GM21576 (cell line): ENCODE measurements around the gene CER1.
A peak's percentile ranks its signal among the peaks of the same experiment; 100 is the strongest.
"Not testable (repeated sequence)": the region's sequence is repeated elsewhere in the genome, so short reads cannot be mapped to it uniquely, and the experiment has no call there.

Experiments
- ATAC-seq: cut with Tn5 transposase; IDR thresholded peaks from one replicate; pipeline ENCODE4 v1.9.1; 2021; ENCODE audit warnings: mild to moderate bottlenecking, moderate library complexity; ENCODE audit not compliant: unreplicated experiment

Gene CER1

DNA sequence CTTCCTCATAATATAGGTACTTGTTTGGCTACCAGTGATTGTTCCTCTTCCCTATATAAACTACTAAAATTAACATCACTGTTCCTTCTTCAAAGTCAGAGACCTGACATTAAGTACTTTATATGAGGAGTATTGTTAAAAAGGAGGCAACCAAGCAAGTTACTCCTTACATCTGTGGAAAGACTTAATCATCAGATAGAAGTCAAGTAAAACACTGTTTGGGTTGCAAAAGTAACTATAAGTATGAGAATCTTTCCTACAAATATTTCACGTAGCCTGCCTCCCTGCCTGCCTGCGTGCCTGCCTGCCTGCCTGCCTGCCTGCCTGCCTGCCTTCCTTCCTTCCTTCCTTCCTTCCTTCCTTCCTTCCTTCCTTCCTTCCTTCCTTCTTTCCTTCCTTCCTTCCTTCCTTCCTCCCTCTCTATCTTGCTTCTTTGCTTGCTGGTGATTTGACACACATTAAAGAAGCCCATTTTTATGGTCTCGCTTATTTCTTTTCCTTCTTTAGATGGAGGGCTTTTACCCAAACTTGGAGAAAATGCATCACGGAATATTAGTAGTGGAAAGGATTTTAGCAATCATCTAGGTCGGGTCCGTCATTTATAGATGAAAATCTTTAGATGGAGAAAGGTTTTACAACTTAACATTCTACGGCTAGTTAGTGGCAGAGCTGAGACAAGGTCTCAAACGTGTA, 3.2 kb downstream of the CER1 start:
- no peak for ATAC-seq

DNA sequence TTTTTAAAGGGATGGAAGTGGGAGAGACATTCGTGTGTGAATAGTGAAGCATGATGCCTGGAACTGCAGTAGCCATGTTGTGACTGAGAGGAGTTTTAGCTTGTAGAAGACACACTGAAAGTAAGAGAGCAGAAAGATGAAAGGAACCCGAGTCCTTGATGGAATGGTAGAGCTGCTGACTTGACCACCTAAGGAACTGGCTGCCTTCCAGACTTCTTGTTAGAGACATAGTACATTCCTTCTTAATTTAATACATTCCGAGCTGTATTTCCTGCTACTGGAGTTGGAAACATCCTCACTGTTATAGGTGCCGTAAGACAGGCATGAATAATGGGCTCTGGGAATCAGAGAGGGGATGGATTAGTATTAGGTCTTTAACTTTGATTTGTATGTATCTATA, 7.4 kb downstream of the CER1 start:
- ATAC-seq: no peak

DNA sequence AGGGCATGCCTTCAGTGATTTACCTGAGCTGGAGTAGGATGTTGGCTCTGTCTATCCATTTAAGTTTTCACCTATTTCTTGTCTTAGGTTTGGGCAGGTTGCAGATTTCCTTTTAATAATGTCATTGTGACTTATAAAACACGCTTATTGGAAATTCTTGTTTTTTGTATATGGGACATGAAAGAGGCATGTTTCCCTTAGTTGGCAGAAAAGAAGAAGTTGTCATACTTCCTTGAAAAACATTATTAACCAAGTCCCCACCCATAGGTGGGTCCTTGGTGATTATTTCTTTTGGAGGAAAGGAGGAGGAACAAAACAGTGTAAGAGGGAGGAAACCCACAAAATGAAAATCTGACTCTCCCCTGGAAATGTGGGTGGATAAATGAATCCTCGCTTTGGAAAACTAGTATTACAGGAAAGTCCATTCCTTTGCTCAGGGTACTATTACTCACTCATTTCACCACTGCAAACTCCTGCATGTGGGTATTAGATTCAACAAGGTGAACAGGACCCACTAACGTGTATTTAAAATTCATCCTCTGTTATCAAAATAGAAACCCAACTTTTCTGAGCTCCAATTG, 9.3 kb downstream of the CER1 start:
- no peak for ATAC-seq

- ATAC-seq: no peak
These were observed 11.7 kb downstream of the CER1 start for GRCh38 chr9:14710804-14711203.

- ATAC-seq: peak; percentile 73
These were observed 15.9 kb downstream of the CER1 start for GRCh38 chr9:14706530-14707140.

DNA sequence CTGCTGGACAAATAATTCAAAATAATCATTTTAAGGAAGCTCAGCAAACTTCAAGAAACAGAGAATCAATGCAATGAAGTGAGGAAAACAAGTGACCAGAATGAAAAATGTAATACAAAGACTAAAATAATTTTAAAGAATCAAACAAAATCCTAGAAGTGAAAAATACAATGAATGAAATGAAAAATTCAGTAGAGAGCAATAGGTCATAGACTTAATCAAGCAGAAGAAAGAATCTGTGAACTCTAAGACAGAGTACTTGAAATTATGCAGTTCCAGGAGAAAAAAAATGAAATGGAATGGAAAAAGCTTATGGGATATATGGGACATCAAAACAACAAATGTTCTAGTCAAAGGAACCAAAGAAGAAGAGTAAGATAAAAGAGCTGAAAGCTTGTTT, 17.5 kb downstream of the CER1 start:
- no peak for ATAC-seq

- ATAC-seq: no peak
These were observed 18.3 kb downstream of the CER1 start for GRCh38 chr9:14704281-14704680.

GRCh38 chr9:14702200-14702720, 20.3 kb downstream of the CER1 start:
- no peak for ATAC-seq

DNA sequence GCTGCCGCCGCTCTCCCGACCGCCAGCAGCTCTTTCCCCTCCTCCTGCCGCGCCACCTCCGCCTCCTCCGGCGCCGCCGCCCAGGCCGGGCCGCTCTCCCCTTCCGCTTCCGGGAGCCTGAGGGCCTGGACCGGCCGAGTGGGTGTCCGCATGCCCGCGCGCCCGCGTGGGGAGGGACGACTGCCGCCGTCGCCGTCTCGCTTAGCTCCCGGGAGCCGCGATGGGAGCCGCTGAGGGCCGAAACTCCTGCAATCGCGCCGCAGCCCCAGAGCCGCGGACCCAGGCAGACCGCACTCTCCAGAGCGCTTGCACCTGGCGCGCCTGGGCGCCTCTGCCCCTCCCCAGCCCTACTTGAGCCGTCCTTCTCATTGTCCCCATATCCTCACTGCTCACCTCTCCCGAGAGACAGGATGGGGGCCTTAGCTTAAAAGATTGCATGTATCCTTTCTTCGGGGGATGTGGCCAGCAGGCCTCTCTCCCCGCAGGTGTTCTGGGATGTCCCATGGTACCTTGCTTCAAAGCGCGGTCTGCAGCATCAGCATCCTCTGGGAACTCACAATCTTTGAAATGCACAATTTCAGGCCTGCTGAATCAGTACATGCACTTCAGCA, 29.2 kb downstream of the CER1 start, which contains the start of gene ZDHHC21:
Gene ZDHHC21, minus strand, starts transcription at position 182 of the 611 bp plus-strand sequence. CDS start 19,092 bp downstream, outside the sequence.
- ATAC-seq: peak; percentile 73

DNA sequence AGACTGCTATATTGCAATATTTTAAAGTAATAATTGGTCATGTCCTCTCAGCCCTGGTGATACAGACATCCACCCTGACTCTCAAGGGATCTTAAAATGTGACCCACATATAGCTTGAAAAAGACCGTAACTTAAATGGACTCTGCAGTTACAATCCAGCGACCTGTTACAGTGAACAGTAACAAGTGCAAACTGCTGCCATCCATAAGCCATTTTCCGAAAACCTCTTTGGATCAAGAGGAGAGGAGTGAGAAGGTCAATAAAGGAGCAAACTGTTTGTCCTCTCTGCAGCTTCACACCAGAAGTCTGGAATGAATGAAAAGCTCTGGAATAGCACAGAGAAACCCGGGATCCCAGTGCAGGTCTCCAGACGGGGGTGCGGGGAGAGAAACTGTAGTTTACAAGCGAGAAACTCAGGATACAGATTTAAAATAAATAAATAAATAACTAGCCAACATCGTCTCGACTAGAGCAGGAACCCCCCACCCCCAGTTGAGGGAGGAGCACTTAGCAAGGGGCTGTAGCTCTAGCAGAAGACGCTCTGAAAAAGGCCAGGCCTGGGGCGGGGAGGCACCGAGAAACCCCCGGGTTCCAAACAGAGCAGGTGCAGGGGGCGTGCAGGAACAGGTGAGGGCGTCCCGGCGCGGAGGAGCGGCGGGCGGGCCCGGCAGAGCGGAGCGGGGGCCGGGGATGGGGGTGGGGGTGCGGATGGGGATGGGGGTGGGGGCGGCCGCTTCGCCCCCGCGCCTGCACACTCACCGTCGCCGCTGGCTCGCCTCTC, 29.9 kb downstream of the CER1 start:
- ATAC-seq: peak; percentile 32

DNA sequence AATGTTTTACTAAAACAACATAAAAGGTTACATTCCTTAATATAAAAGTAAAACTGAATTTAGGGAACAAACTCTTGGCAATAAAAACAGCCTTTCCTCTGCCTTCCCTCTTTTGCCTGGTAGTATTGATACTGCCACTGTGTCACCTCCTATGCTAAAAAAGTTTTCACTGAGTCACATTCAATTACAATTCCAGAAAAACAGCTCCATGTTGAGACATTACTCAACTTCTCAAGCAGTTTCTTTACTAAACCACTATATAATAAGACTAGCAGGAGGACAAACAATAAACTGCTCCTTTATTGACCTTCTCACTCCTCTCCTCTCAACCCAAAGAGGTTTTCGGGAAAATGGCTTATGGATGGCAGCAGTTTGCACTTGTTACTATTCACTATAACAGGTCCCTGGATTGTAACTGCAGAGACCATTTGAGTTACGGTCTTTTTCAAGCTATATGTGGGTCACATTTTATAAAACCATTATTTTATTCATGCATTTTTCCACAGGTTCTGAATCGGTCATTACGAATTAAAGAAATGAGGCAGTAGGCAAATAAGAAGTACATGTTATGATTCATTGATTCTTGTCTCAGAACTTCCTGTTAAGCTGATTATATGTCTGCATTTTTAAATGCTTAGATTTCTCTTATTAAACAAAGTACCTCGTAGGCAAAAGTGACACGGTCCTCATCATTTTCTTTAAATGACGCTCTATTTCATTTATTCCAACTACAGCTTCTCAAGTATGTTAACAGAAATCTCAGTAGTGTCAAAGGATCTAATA, 31.4 kb downstream of the CER1 start:
- no peak for ATAC-seq

- no peak for ATAC-seq
These were observed 35.4 kb downstream of the CER1 start for GRCh38 chr9:14687042-14687719.

DNA sequence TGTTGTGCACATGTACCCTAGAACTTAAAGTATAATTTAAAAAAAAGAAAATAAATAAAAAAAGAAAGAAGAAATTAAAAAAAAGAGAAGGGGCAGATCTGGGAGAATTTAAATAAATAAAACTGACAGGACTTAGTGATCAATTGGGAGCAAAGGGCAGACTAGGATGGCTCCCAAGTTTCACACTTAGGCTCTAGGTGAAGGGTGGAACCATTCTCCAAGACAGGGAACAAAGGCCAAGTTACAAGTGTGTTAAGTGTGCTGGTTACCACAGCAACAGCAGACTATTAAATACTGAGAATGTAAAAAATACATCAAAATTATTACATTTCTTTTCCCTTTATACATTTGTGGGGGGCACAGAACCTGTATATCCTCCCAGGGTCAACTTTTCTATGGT, 36.4 kb downstream of the CER1 start:
- no peak for ATAC-seq

DNA sequence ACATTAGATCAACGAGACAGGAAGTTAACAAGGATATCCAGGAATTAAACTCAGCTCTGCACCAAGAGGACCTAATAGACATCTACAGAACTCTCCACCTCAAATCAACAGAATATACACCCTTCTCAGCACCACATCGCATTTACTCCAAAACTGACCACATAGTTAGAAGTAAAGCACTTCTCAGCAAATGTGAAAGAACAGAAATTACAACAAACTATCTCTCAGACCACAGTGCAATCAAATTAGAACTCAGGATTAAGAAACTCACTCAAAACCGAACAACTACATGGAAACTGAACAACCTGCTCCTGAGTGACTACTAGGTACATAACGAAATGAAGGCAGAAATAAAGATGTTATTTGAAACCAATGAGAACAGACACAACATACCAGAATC, 39.9 kb downstream of the CER1 start:
- not testable (repeated sequence) for ATAC-seq

DNA sequence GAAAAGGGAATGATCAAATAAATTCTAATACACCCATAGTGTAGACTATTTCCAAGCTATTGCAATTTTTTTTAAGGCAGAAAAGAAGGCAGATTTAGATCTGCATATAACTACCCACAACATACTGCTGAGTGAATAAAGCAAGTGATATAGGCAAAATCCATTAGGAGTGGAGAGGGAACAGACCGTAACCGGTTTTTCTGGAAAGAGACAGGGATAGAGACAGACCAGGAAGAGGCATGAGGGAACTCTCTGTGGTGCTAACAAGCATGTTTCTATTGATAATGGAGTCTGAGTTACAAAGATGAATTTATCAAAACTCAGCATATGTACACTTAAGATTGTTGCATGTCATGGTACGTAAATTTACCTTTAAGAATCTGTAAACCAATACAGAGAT, 43.8 kb downstream of the CER1 start:
- no peak for ATAC-seq

DNA sequence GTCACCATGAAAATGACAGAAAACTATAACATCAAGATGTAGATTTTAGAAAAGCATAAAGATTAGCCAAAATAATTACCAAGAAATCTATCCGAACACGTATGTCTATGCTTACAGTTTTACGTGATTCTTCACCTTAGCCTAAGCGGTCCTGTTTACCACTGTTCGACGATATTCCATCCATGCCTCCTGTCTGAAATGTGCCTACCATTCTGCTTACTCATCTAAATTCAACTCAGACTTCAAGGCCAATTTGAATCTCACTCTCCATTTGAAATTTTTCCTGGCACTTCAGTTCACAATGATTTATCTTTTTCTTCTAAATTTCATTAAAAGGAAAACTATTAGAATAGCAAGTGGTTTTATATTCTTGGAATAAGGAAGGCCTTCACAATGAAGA, 44.7 kb downstream of the CER1 start:
- no peak for ATAC-seq

DNA sequence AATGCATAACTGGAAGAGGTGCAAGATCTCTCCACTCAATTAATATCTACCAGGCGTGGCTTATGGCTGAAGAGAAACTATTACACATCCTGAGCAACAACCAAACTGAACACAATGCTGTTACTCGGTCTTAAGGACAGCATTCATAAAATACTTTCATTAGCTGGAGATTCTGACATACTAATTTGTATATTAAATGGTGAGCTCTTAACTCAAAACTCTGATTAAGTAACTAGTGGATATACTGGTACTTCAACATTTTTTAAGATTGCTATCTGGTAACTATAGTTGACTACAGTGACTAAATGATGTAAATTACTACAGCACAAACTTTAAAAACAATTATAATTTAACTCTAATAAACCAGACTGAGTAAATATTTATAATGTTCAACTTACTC, 45.1 kb downstream of the CER1 start:
- no peak for ATAC-seq

DNA sequence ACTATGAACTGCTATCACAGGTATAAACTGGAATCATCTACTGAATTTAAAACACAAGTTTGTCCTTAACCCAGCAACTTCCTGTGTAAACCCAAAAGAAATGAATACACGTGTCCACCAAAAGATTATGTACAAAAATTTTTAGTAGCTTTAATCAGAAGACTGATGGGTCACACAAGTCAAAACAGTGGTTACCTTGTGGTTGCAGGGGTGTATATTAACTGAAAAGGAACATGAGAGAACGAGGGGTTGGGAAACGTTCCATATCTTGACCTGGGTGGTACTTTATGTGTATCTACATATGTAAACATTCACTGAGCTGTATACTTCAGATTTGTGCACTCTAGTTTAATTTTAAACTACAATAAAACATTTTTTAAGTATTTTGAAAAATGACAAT, 47.9 kb downstream of the CER1 start:
- ATAC-seq: no peak

- ATAC-seq: no peak
These were observed 51.2 kb downstream of the CER1 start for GRCh38 chr9:14671377-14671776.

- ATAC-seq: no peak
These were observed 51.8 kb downstream of the CER1 start for GRCh38 chr9:14670718-14671117.
